HCT116 (cell line): ENCODE data around the gene CYP21A2. TPM values are rescaled to one million over a fixed set of nuclear protein-coding genes. Genes with fewer than 3 reads are reported as not detected.
"Not testable (repeated sequence)": the region's sequence is repeated elsewhere in the genome, so short reads cannot be mapped to it uniquely, and the experiment has no call there.

Experiments used
- ATAC-seq: fragments of 200-7000 bp; cut with Tn5 transposase; 2 replicates; pipeline ENCODE4 v1.9.1; 2020; ENCODE audit warnings: mild to moderate bottlenecking, moderate library complexity
- BruUV-seq: library from RNA; stranded (reverse); fragments of 400-500 nt; replicated peaks from 2 replicates; lab custom pipeline; 2021; lab: Mats Ljungman, UMichigan
- CTCF ChIA-PET: fragments of 300-600 bp; sonication (Branson Sonifier 250); formaldehyde crosslinking; loops from one replicate; lab custom pipeline; 2021; ENCODE audit warnings: antibody characterized with exemption; lab: Charles Lee
- POLR2A ChIA-PET: fragments of 300-600, 350-600 bp; sonication (Branson Sonifier 250); formaldehyde crosslinking; loops from one replicate; lab custom pipeline; 2021; ENCODE audit warnings: antibody characterized with exemption; lab: Charles Lee
- RAD21 ChIA-PET, 2 experiments: fragments of 300-600 bp; sonication (Branson Sonifier 250); formaldehyde crosslinking; loops; one replicate each; lab custom pipeline; 2023; ENCODE audit warnings: low total read pairs in 2 of 2; ENCODE audit not compliant: uncharacterized antibody in 2 of 2, unreplicated experiment in 2 of 2, low non-redundant PET in 1 of 2; lab: Charles Lee
- DNase-seq: peaks from one replicate; pipeline ENCODE4 v3.0.0-alpha.2; 2010; ENCODE audit warnings: low read depth, low spot score
- H2AFZ ChIP-seq: fragments of 200-600 bp; shearing (Covaris generic), sonication (generic); 2 replicates; pipeline ENCODE4 v1.6.1; 2017; ENCODE audit warnings: low read depth, mixed run types, mixed read lengths, antibody characterized with exemption, low read length; ENCODE audit not compliant: poor library complexity, severe bottlenecking
- H3K27ac ChIP-seq: 2 replicates; pipeline ENCODE4 v1.5.1; 2012; ENCODE audit warnings: low read depth, low read length
- H3K27me3 ChIP-seq: fragments of 200-600 bp; sonication (generic); 2 replicates; pipeline ENCODE4 v1.6.1; 2016; ENCODE audit warnings: mixed run types, low read length, mixed read lengths; ENCODE audit not compliant: insufficient read depth
- H3K36me3 ChIP-seq, 2 experiments: fragments of 200-500 bp in 1 of 2; fragments of 200-600 bp in 1 of 2; sonication (Bioruptor generic) in 1 of 2; sonication (generic) in 1 of 2; 2 replicates each; pipeline versions ENCODE4 v1.5.1 to v1.6.1; 2014 to 2016; ENCODE audit warnings: low read length in 2 of 2, inconsistent platforms in 1 of 2, mixed read lengths in 1 of 2, mixed run types in 1 of 2; ENCODE audit not compliant: insufficient read depth in 2 of 2, control insufficient read depth in 1 of 2
- H3K4me1 ChIP-seq, 2 experiments: fragments of 200-600 bp in 1 of 2; sonication (generic) in 1 of 2; 2 replicates each; pipeline versions ENCODE4 v1.5.1 to v1.6.1; 2012 to 2017; ENCODE audit warnings: low read length in 2 of 2, inconsistent platforms in 1 of 2, mild to moderate bottlenecking in 1 of 2, mixed read lengths in 1 of 2, mixed run types in 1 of 2, moderate library complexity in 1 of 2; ENCODE audit not compliant: insufficient read depth in 2 of 2, control insufficient read depth in 1 of 2
- H3K4me2 ChIP-seq: fragments of 200-600 bp; sonication (generic); 2 replicates; pipeline ENCODE4 v1.6.1; 2017; ENCODE audit warnings: mixed run types, low read length, mixed read lengths
- H3K4me3 ChIP-seq, 2 experiments: fragments of 200-600 bp in 1 of 2; sonication (generic) in 1 of 2; replicated peaks in 1 of 2; 2 replicates each; pipeline ENCODE4 v1.5.1; 2011 to 2016; ENCODE audit warnings: low read length in 2 of 2, control low read depth in 1 of 2, low read depth in 1 of 2, mild to moderate bottlenecking in 1 of 2, mixed read lengths in 1 of 2, mixed run types in 1 of 2
- H3K79me2 ChIP-seq: fragments of 200-600 bp; sonication (generic); 2 replicates; pipeline ENCODE4 v1.6.1; 2017; ENCODE audit warnings: mild to moderate bottlenecking, mixed run types, low read length, moderate library complexity, mixed read lengths; ENCODE audit not compliant: insufficient read depth
- H3K9ac ChIP-seq: fragments of 200-600 bp; sonication (generic); 2 replicates; pipeline ENCODE4 v1.6.1; 2016; ENCODE audit warnings: low read length, mixed read lengths
- H3K9me2 ChIP-seq: fragments of 200-600 bp; sonication (generic), shearing (Covaris generic); 2 replicates; pipeline ENCODE4 v1.6.1; 2017; ENCODE audit warnings: mixed run types, mild to moderate bottlenecking, moderate library complexity; ENCODE audit not compliant: insufficient read depth
- H3K9me3 ChIP-seq, 2 experiments: fragments of 200-500 bp in 1 of 2; fragments of 200-600 bp in 1 of 2; sonication (Bioruptor generic) in 1 of 2; sonication (generic) in 1 of 2; 2 replicates each; pipeline ENCODE4 v1.6.1; 2014 to 2017; ENCODE audit warnings: low read length in 2 of 2, mixed read lengths in 2 of 2, inconsistent platforms in 1 of 2, low read depth in 1 of 2, mild to moderate bottlenecking in 1 of 2, mixed run types in 1 of 2, moderate library complexity in 1 of 2; ENCODE audit not compliant: control insufficient read depth in 1 of 2, insufficient read depth in 1 of 2
- H4K20me1 ChIP-seq: fragments of 200-600 bp; sonication (generic), shearing (Covaris generic); 2 replicates; pipeline ENCODE4 v1.6.1; 2017; ENCODE audit warnings: mixed run types, mild to moderate bottlenecking, moderate library complexity; ENCODE audit not compliant: insufficient read depth
- EGR1 ChIP-seq: IDR thresholded peaks from 2 replicates; pipeline ENCODE4 v1.6.1; 2012; ENCODE audit warnings: low read depth
- ELF1 ChIP-seq: IDR thresholded peaks from 2 replicates; pipeline ENCODE4 v1.6.1; 2012; ENCODE audit warnings: low read depth, borderline replicate concordance
- EZH2 ChIP-seq: fragments of 200-600 bp; sonication (generic); IDR thresholded peaks from 2 replicates; pipeline ENCODE4 v1.6.1; 2017; ENCODE audit warnings: antibody characterized with exemption, mixed run types
- EZH2phosphoT487 ChIP-seq: fragments of 200-600 bp; IDR thresholded peaks from 2 replicates; pipeline ENCODE4 v1.6.1; 2018; ENCODE audit warnings: antibody characterized with exemption, borderline replicate concordance
- FOSL1 ChIP-seq: IDR thresholded peaks from 2 replicates; pipeline ENCODE4 v1.6.1; 2012; ENCODE audit warnings: low read depth
- SIN3A ChIP-seq: IDR thresholded peaks from 2 replicates; pipeline ENCODE4 v1.6.1; 2012; ENCODE audit warnings: low read depth
- ZFX ChIP-seq: fragments of 450-650 bp; IDR thresholded peaks from 2 replicates; pipeline ENCODE4 v1.6.1; 2017
- ZNF274 ChIP-seq: fragments of 200-500 bp; sonication (Bioruptor generic); IDR thresholded peaks from 2 replicates; pipeline ENCODE4 v1.6.1; 2014; ENCODE audit warnings: mild to moderate bottlenecking, low read depth, low read length, inconsistent platforms
- intact Hi-C: fragments of 100-400 bp; cut with micrococcal nuclease; formaldehyde crosslinking; loops from 2 replicates; pipeline ENCODE4 v1.10.0; 2022
- total RNA-seq: library from RNA; stranded (reverse); gene quantifications from one replicate; pipeline ENCODE4 v1.2.1, GENCODE V29; 2021; ENCODE audit not compliant: unreplicated experiment
- TF ChIP-seq, protein P1 (sequence below), 3 experiments: fragments of 200-600 bp in 1 of 3; sonication (generic) in 1 of 3; IDR thresholded peaks in 2 of 3; conservative IDR thresholded peaks in 1 of 3; 2 replicates each; pipeline ENCODE4 v1.5.1; 2012 to 2017; ENCODE audit warnings: low read depth in 2 of 3, low read length in 2 of 3, antibody characterized with exemption in 1 of 3, borderline replicate concordance in 1 of 3, control low read depth in 1 of 3, mild to moderate bottlenecking in 1 of 3, mixed read lengths in 1 of 3, mixed run types in 1 of 3, moderate library complexity in 1 of 3; ENCODE audit not compliant: insufficient read depth in 1 of 3
- TF ChIP-seq, protein P2 (sequence below): IDR thresholded peaks from 2 replicates; pipeline ENCODE4 v1.6.1; 2011; ENCODE audit warnings: mild to moderate bottlenecking, low read length, moderate library complexity; ENCODE audit not compliant: insufficient replicate concordance; ENCODE audit errors: extremely low read depth

Gene CYP21A2
- total RNA-seq, 1 experiment from 2014 or later = 1.4 TPM

DNA sequence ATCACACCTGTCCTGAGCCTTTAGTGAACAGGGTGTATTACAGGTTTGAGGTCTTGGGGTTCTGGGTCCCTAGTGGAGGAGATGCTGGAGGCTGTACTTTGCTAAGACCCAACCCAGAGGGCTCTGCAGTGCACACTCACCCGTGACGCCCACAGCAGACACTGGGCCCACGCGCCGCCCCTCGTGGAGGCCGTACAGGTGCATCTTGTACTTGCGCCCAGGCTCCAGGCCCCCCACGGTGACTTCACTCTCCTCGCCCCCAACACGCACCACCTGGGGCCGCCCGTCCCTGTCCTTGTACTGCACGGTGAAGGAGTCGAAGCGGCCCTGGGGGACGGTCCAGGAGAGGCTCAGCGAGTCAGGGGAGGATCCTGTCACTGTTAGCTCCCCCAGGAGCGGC is 29.3 kb downstream of the CYP21A2 start:
- H2AFZ ChIP-seq, H3K27me3 ChIP-seq, intact Hi-C loops, H3K4me1 ChIP-seq, ATAC-seq, H3K79me2 ChIP-seq, H3K36me3 ChIP-seq, CTCF ChIA-PET, H3K4me3 ChIP-seq, RAD21 ChIA-PET, POLR2A ChIA-PET, H3K9me3 ChIP-seq, H3K27ac ChIP-seq, H4K20me1 ChIP-seq, H3K9me2 ChIP-seq, BruUV-seq, H3K9ac ChIP-seq, H3K4me2 ChIP-seq, DNase-seq: not testable (repeated sequence)

DNA sequence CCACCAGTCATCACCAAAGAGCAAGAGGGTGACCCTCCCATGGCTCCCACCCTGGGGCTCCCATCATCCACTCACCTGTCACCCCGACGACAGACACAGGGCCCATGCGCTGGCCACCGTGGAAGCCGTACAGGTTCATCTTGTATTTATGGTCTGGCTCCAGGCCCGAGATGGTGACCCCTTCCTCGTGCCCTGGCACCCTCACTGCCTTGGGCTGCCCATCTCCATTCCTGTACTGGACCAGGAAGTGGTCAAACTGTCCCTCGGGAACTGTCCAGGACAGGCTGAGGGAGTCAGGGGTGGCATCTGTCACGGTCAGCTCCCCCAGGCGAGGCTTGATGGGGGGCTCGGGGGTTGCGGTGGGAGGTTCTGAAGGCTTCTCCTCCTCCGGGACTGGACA is 30.1 kb downstream of the CYP21A2 start:
- DNase-seq, CTCF ChIA-PET, H3K36me3 ChIP-seq, BruUV-seq, H2AFZ ChIP-seq, H4K20me1 ChIP-seq, RAD21 ChIA-PET, H3K79me2 ChIP-seq, H3K27ac ChIP-seq, POLR2A ChIA-PET, ATAC-seq, H3K27me3 ChIP-seq, intact Hi-C loops, H3K9me2 ChIP-seq, H3K9ac ChIP-seq, H3K4me2 ChIP-seq, H3K4me1 ChIP-seq, H3K9me3 ChIP-seq, H3K4me3 ChIP-seq: not testable (repeated sequence)

DNA sequence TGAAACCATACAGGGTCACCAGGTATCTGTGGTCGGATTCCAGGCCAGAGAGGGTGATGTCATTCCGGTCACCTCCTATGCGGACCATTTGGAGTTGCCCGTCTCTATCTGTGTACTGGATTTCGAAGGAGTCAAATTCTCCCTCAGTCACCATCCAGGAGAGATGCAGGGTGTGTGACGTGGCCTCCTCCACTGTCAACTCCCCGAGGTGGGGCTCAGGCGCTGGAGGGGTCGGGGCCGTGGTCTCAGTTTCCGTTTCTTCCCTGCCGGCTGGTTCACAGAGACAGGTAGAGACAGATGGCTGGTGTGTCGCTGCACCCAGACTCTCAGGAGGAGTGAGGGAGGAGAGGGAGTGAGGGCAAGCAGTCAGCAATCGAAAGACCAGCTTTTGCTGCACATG is 30.7 kb downstream of the CYP21A2 start:
- no TSS peak for BruUV-seq
- TF ChIP-seq EZH2phosphoT487 (no peak), ELF1 (no peak), ZFX (no peak), SIN3A (no peak), EGR1 (no peak), ZNF274 (no peak), FOSL1 (no peak), EZH2 (no peak)
- TF ChIP-seq, protein P1, sequence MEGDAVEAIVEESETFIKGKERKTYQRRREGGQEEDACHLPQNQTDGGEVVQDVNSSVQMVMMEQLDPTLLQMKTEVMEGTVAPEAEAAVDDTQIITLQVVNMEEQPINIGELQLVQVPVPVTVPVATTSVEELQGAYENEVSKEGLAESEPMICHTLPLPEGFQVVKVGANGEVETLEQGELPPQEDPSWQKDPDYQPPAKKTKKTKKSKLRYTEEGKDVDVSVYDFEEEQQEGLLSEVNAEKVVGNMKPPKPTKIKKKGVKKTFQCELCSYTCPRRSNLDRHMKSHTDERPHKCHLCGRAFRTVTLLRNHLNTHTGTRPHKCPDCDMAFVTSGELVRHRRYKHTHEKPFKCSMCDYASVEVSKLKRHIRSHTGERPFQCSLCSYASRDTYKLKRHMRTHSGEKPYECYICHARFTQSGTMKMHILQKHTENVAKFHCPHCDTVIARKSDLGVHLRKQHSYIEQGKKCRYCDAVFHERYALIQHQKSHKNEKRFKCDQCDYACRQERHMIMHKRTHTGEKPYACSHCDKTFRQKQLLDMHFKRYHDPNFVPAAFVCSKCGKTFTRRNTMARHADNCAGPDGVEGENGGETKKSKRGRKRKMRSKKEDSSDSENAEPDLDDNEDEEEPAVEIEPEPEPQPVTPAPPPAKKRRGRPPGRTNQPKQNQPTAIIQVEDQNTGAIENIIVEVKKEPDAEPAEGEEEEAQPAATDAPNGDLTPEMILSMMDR (IDR thresholded peaks at IDR 0.05 in 2 of 3, conservative IDR thresholded peaks at IDR 0.05 in 1 of 3; ENCODE audit: borderline replicate concordance in 1 of 3, insufficient read depth in 1 of 3, low read depth in 2 of 3, low read length in 2 of 3) = no peak
- TF ChIP-seq, protein P2, sequence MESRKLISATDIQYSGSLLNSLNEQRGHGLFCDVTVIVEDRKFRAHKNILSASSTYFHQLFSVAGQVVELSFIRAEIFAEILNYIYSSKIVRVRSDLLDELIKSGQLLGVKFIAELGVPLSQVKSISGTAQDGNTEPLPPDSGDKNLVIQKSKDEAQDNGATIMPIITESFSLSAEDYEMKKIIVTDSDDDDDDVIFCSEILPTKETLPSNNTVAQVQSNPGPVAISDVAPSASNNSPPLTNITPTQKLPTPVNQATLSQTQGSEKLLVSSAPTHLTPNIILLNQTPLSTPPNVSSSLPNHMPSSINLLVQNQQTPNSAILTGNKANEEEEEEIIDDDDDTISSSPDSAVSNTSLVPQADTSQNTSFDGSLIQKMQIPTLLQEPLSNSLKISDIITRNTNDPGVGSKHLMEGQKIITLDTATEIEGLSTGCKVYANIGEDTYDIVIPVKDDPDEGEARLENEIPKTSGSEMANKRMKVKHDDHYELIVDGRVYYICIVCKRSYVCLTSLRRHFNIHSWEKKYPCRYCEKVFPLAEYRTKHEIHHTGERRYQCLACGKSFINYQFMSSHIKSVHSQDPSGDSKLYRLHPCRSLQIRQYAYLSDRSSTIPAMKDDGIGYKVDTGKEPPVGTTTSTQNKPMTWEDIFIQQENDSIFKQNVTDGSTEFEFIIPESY = no peak

More for the DNA sequence above, 30.7 kb downstream of the CYP21A2 start:
- no peak for ATAC-seq
- no peak for DNase-seq
- no peak overlapping the region for H3K4me3 ChIP-seq
- peaks cover 2 to 9% of the 10 kb centered on the region in 2 experiments; a peak in 2 of 4 replicates for H3K4me1 ChIP-seq
- H3K9me2 ChIP-seq = no peaks in the 10 kb centered on the region
- H3K36me3 ChIP-seq = no peaks in the 10 kb centered on the region
- intact Hi-C loops = no loop called here
- CTCF ChIA-PET = no interaction called here
- H3K9ac ChIP-seq = no peak overlapping the region
- H3K4me2 ChIP-seq = no peak overlapping the region
- H2AFZ ChIP-seq = no peak overlapping the region
- H3K27ac ChIP-seq = no peak overlapping the region
- H3K27me3 ChIP-seq = no peaks in the 10 kb centered on the region
- POLR2A ChIA-PET = no interaction called here
- RAD21 ChIA-PET = no interaction called here
- no peaks in the 10 kb centered on the region for H3K9me3 ChIP-seq
- H3K79me2 ChIP-seq = no peaks in the 10 kb centered on the region
- H4K20me1 ChIP-seq = no peaks in the 10 kb centered on the region
